GM12865 (cell line): Measurements from ENCODE around the gene INTS15.

ENCODE experiments used
- DNase-seq: peaks from one replicate; pipeline ENCODE4 v3.0.0; 2010; ENCODE audit warnings: low read depth
- H3K4me3 ChIP-seq: 2 replicates; pipeline ENCODE4 v1.5.1; 2011; ENCODE audit warnings: mild to moderate bottlenecking, low read depth, low read length, control low read depth
- TF ChIP-seq, protein P1 (sequence below): IDR thresholded peaks from 2 replicates; pipeline ENCODE4 v1.5.1; 2011; ENCODE audit warnings: low read length, control low read depth, low read depth, inconsistent platforms; ENCODE audit not compliant: insufficient read depth; ENCODE audit errors: missing control alignments

The INTS15 gene

DNA sequence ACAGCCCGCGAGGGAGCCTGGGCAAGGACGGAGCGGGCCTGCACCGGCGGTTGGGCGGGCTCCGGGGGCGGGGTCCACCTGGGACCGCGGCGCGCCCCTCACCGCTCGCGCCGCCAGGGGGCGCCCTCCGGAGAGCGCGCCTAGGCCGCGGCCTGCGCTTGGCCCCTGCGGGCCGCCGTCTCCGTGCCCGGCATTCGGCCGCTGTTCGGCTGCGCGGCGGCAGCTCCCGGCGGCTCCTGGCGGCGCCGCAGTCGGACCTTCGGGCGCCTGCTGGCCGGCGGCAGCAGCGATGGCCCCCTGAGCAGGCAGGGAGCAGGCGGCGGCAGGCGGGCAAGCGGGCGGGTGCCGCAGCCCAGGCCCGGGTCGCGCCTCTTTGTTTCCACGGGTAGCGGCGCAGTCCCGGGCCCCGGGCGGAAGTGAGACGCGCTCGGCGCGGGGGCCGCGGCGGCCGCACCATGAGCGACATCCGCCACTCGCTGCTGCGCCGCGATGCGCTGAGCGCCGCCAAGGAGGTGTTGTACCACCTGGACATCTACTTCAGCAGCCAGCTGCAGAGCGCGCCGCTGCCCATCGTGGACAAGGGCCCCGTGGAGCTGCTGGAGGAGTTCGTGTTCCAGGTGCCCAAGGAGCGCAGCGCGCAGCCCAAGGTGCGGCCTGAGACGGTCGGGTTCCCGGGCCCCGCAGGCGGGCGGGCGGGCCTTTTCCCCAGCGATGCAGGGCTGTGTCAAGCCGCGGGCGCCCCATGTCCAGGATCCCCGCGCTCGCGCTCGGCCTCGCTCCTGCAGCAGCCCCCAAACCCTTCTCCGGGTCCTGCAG lies at the start of gene INTS15:
TSS of gene INTS15 (plus strand) at position 193 of the 816 bp plus-strand sequence. CDS start at position 456, 263 bp downstream.
- peak; percentile 90 for DNase-seq
- TF ChIP-seq, protein P1, sequence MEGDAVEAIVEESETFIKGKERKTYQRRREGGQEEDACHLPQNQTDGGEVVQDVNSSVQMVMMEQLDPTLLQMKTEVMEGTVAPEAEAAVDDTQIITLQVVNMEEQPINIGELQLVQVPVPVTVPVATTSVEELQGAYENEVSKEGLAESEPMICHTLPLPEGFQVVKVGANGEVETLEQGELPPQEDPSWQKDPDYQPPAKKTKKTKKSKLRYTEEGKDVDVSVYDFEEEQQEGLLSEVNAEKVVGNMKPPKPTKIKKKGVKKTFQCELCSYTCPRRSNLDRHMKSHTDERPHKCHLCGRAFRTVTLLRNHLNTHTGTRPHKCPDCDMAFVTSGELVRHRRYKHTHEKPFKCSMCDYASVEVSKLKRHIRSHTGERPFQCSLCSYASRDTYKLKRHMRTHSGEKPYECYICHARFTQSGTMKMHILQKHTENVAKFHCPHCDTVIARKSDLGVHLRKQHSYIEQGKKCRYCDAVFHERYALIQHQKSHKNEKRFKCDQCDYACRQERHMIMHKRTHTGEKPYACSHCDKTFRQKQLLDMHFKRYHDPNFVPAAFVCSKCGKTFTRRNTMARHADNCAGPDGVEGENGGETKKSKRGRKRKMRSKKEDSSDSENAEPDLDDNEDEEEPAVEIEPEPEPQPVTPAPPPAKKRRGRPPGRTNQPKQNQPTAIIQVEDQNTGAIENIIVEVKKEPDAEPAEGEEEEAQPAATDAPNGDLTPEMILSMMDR = peak; percentile 70
- H3K4me3 ChIP-seq = peak within 1 kb of the TSS; percentile 94

DNA sequence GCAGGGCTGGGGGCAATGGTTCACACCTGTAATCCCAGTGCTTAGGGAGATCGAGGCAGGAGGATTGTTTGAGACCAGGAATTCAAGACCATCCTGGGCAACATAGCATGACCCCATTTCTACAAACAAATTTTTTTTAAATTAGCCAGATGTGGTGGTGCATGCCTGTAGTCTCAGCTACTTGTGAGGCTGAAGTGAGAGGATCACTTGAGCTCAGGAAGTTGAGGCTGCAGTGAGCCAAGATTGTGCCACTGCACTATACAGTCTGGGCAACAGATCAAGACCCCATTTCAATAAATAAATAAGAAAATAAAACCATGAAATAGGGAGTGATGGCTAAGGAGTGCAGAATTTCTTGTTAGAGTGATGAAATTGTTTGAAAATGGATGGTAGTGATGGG lies 47.5 kb upstream of the INTS15 start:
- no peak for DNase-seq
- H3K4me3 ChIP-seq = no peak overlapping the region
- TF ChIP-seq, protein P1 = no peak

DNA sequence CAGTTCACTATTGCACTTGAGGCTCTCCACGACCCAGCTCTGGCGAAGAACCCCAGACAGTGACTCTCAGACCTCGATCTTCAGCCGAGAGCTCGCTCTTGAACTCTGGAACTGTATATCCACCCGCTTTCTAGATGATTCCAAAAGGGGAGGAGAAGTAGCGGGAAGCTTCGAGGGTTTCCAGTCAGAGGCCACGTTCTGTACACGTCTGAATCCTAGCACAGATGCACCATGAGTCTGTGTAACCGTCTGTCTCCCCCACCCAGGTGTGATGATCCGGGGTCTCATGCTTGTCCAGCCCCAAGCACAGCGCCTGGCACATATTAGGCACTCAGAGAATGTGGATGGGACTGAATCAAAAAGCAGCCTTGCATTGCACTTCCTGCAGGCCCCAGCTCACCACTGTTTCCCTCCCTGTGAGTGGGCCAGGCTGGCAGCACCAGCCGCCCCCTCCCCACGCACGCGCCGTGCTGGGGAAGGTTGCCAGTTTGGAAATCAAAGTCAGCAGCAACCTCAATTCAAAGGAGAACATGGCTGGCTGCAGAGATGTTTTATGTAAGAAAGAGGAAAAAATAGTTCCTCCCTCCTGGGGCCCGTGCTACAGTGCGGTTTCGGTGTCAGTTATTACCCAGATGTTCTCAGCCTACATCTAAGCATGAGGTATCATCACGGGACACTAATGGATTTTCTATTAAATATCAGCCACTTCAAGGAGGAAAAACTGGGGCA lies 44.3 kb upstream of the INTS15 start:
- no peak for DNase-seq
- TF ChIP-seq, protein P1 = no peak
- H3K4me3 ChIP-seq = no peak overlapping the region

DNA sequence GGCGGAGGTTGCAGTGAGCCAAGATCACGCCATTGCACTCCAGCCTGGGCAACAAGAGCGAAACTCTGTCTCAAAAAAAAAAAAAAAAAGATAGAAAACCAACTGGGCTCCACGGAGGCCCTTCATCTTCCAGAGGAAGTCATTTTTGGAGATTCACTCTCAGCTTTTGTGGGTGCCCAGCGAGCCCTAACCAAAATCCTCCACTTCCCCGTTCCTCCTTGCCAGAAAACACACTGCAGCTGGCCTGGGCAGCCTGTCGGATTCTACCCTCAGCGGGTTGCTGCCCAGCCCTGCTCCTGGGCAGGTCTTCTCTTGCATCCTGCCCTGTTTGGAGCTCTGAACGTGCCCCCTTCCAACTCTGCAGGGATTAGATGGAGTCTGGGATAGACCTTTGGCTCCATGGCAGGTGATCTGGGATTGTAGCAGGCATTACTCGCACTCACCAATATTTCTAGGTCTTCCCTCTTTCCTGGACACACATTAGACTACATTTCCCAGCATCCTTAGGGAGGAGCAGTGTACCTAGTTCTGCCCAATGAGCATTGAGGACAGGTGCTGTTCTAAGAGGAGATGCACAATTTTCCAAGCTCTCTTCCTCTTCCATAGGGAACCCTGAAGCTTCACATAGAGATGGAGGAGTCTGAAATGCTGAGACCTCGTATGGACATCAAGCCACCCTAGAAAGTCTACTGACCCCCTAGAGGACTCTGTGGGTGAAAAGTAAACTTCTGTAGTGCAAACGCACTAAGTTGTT lies 43.1 kb upstream of the INTS15 start:
- TF ChIP-seq, protein P1 = no peak
- no peak for DNase-seq
- no peak overlapping the region for H3K4me3 ChIP-seq

DNA sequence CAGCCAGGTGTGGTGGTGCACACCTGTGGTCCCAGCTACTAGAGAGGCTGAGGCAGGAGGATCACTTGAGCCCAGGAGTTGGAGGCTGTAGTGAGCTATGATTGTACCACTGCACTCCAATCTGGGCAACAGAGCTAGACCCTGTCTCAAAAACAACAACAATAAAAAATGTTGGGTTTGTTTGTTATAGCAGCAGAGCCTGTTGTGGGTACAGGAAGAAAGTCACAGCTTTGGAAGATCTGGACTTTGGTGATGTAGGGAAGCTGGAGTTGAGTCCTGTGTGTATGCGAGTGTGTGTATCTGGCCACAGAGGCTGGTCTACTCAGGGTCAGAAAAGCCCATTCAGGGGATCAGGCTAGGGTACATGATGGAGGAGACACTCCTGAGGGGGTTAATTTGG lies 42.4 kb upstream of the INTS15 start:
- DNase-seq = no peak

DNA sequence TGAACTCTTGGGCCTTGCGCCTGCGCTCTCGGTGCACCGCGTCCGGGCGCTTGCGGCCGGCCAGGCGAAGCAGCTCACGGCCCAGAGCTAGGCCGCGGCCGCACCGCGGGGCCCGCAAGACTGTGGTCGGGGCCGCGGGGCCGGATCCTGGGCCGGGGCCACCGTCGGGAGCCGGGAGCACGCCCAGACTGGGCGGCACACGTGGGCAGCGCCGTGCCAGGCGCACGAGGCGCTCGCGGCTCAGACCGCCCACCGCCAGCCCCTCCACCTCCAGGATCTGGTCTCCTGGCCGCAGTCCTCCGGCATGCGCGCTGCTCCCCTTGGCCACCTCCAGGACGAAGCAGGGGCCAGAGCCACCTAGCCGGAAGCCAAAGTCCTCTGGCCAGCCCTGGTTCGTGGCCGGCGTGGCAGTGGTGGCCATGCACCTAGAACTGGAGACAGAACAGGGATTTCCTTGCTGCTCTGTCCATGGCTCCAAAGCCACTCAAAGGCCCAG lies 38.8 kb upstream of the INTS15 start, which contains the start of gene GRID2IP:
TSS of gene GRID2IP (minus strand) at position 446 of the 496 bp plus-strand sequence. CDS start at position 421, 25 bp downstream.
- TF ChIP-seq, protein P1 = no peak
- no peak within 1 kb of the TSS for H3K4me3 ChIP-seq
- DNase-seq = no peak

More for the DNA sequence above, 42.4 kb upstream of the INTS15 start:
- no peak overlapping the region for H3K4me3 ChIP-seq
- TF ChIP-seq, protein P1 = no peak
